IMR-90 (cell line): ENCODE data around the gene GALNT3. TPM values are rescaled to one million over a fixed set of nuclear protein-coding genes. Genes with fewer than 3 reads are reported as not detected.

Experiments
- ATAC-seq: fragments of 200-7000 bp; cut with Tn5 transposase; 2 replicates; pipeline ENCODE4 v1.9.1; 2020; ENCODE audit warnings: low read depth, mild to moderate bottlenecking, moderate library complexity
- BruUV-seq: library from RNA; stranded (reverse); fragments of 400-500 nt; replicated peaks from 2 replicates; lab custom pipeline; 2021; lab: Mats Ljungman, UMichigan
- CTCF ChIA-PET: fragments of 300-600 bp; formaldehyde crosslinking; extraction: SDS; loops from one replicate; lab custom pipeline; 2021; ENCODE audit warnings: antibody characterized with exemption; lab: Yijun Ruan, JAX
- POLR2A ChIA-PET: fragments of 300-600 bp; sonication (Branson Sonifier 250); formaldehyde crosslinking; loops from one replicate; lab custom pipeline; 2022; ENCODE audit warnings: antibody characterized with exemption; ENCODE audit not compliant: unreplicated experiment; lab: Charles Lee
- DNase-seq: peaks from one replicate; pipeline ENCODE4 v3.0.0; 2013
- H2AFZ ChIP-seq: replicated peaks from 2 replicates; pipeline ENCODE3; 2013; ENCODE audit warnings: low read length, mild to moderate bottlenecking; ENCODE audit not compliant: poor library complexity
- H2AK5ac ChIP-seq: 2 replicates; pipeline ENCODE4 v1.6.1; 2013; ENCODE audit warnings: low read depth, low read length, inconsistent platforms
- H2AK9ac ChIP-seq: replicated peaks from 2 replicates; pipeline ENCODE3; 2013; ENCODE audit warnings: mild to moderate bottlenecking, low read depth, low read length, moderate library complexity; ENCODE audit not compliant: poor library complexity
- H2BK120ac ChIP-seq: 2 replicates; pipeline ENCODE4 v1.6.1; 2013; ENCODE audit warnings: low read depth, low read length, inconsistent platforms
- H2BK15ac ChIP-seq: 3 replicates; pipeline ENCODE4 v1.6.1; 2013; ENCODE audit warnings: low read depth, low read length, inconsistent platforms
- H2BK20ac ChIP-seq: 2 replicates; pipeline ENCODE4 v1.6.1; 2013; ENCODE audit warnings: low read depth, mild to moderate bottlenecking, inconsistent platforms, low read length, moderate library complexity
- H2BK5ac ChIP-seq: 2 replicates; pipeline ENCODE4 v1.6.1; 2013; ENCODE audit warnings: mild to moderate bottlenecking, low read depth, low read length, inconsistent platforms; ENCODE audit not compliant: poor library complexity, severe bottlenecking
- H3K14ac ChIP-seq: replicated peaks from 2 replicates; pipeline ENCODE4 v1.6.1; 2013; ENCODE audit warnings: low read depth, low read length, inconsistent platforms
- H3K18ac ChIP-seq: 2 replicates; pipeline ENCODE4 v1.6.1; 2013; ENCODE audit warnings: low read depth, low read length, control low read depth
- H3K23ac ChIP-seq: 2 replicates; pipeline ENCODE4 v1.6.1; 2013; ENCODE audit warnings: low read depth, low read length, inconsistent platforms
- H3K27ac ChIP-seq: 2 replicates; pipeline ENCODE4 v1.5.1; 2013; ENCODE audit warnings: mild to moderate bottlenecking, control low read depth, low read length; ENCODE audit not compliant: insufficient read depth
- H3K27me3 ChIP-seq: 2 replicates; pipeline ENCODE4 v1.6.1; 2013; ENCODE audit warnings: low read length; ENCODE audit not compliant: control insufficient read depth, insufficient read depth
- H3K36me3 ChIP-seq: 2 replicates; pipeline ENCODE4 v1.6.1; 2013; ENCODE audit warnings: low read length, mixed read lengths; ENCODE audit not compliant: control insufficient read depth, insufficient read depth
- H3K4ac ChIP-seq: 2 replicates; pipeline ENCODE4 v1.6.1; 2013; ENCODE audit warnings: low read depth, low read length, inconsistent platforms
- H3K4me1 ChIP-seq: 2 replicates; pipeline ENCODE4 v1.6.1; 2013; ENCODE audit warnings: low read length, mixed read lengths; ENCODE audit not compliant: control insufficient read depth, insufficient read depth
- H3K4me2 ChIP-seq: 2 replicates; pipeline ENCODE4 v1.6.1; 2013; ENCODE audit warnings: low read depth, mild to moderate bottlenecking, control low read depth, low read length, moderate library complexity
- H3K4me3 ChIP-seq: 2 replicates; pipeline ENCODE4 v1.5.1; 2013; ENCODE audit warnings: low read depth, mild to moderate bottlenecking, control low read depth, low read length, moderate library complexity; ENCODE audit not compliant: insufficient read depth
- H3K56ac ChIP-seq: 2 replicates; pipeline ENCODE4 v1.6.1; 2013; ENCODE audit warnings: low read length, inconsistent platforms; ENCODE audit not compliant: insufficient read depth; ENCODE audit errors: extremely low read depth
- H3K79me1 ChIP-seq, 2 experiments: 2 replicates each; pipeline ENCODE4 v1.6.1; 2013; ENCODE audit warnings: low read length in 2 of 2, inconsistent platforms in 1 of 2, low read depth in 1 of 2
- H3K9ac ChIP-seq: 2 replicates; pipeline ENCODE4 v1.6.1; 2013; ENCODE audit warnings: low read depth, low read length, control low read depth
- H3K9me1 ChIP-seq: 2 replicates; pipeline ENCODE4 v1.6.1; 2013; ENCODE audit warnings: low read length, inconsistent platforms; ENCODE audit not compliant: insufficient read depth
- H3K9me3 ChIP-seq: 2 replicates; pipeline ENCODE4 v1.6.1; 2013; ENCODE audit warnings: low read length; ENCODE audit not compliant: control insufficient read depth, insufficient read depth
- H4K20me1 ChIP-seq: 2 replicates; pipeline ENCODE4 v1.6.1; 2013; ENCODE audit warnings: low read length, inconsistent platforms; ENCODE audit not compliant: insufficient read depth
- H4K5ac ChIP-seq: 2 replicates; pipeline ENCODE4 v1.6.1; 2013; ENCODE audit warnings: mild to moderate bottlenecking, low read depth, low read length, control low read depth
- H4K8ac ChIP-seq, 2 experiments: 2 replicates each; pipeline ENCODE4 v1.6.1; 2013; ENCODE audit warnings: low read depth in 2 of 2, low read length in 2 of 2, control low read depth in 1 of 2, inconsistent platforms in 1 of 2
- H4K91ac ChIP-seq: 2 replicates; pipeline ENCODE4 v1.6.1; 2013; ENCODE audit warnings: low read depth, low read length, inconsistent platforms; ENCODE audit not compliant: insufficient read depth
- CEBPB ChIP-seq: IDR thresholded peaks from 2 replicates; pipeline ENCODE4 v1.6.1; 2012; ENCODE audit warnings: low read depth, low read length, improper control_type of control experiment
- CHD1 ChIP-seq: IDR thresholded peaks from 2 replicates; pipeline ENCODE4 v1.6.1; 2012; ENCODE audit warnings: low read depth, low read length, improper control_type of control experiment
- FOS ChIP-seq: fragments of 150-350 bp; IDR thresholded peaks from 2 replicates; pipeline ENCODE4 v1.6.1; 2016; ENCODE audit warnings: low read depth, low read length
- MAZ ChIP-seq: IDR thresholded peaks from 2 replicates; pipeline ENCODE4 v1.6.1; 2012; ENCODE audit warnings: low read depth, mild to moderate bottlenecking, low read length, improper control_type of control experiment, moderate library complexity, borderline replicate concordance
- NFE2L2 ChIP-seq: fragments of 150-350 bp; IDR thresholded peaks from 2 replicates; pipeline ENCODE4 v1.6.1; 2016; ENCODE audit warnings: low read depth, mild to moderate bottlenecking, low read length
- RCOR1 ChIP-seq: IDR thresholded peaks from 2 replicates; pipeline ENCODE4 v1.6.1; 2012; ENCODE audit warnings: mild to moderate bottlenecking, low read length, improper control_type of control experiment; ENCODE audit not compliant: insufficient replicate concordance
- RFX5 ChIP-seq: IDR thresholded peaks from 2 replicates; pipeline ENCODE4 v1.8.0; 2012; ENCODE audit warnings: low read depth, mild to moderate bottlenecking, low read length, moderate library complexity
- WGBS, 2 experiments: methylation state at CpG; one replicate each; pipeline versions ENCODE4 v1.1.5 to v1.1.7; 2013; ENCODE audit warnings: missing lambda C conversion rate in 2 of 2; ENCODE audit not compliant: insufficient read length in 1 of 2; ENCODE audit errors: extremely low coverage in 2 of 2; 5-methylcytosine and 5-hydroxymethylcytosine counted together
- dilution Hi-C: fragments of 300-500 bp; cut with HindIII; formaldehyde crosslinking; loops from one replicate; pipeline ENCODE4 v1.14.3; 2018; ENCODE audit warnings: low sequenced_read_pairs; ENCODE audit not compliant: unreplicated experiment
- in situ Hi-C: fragments of 300-500 bp; cut with MboI; formaldehyde crosslinking; loops from 3 replicates; pipeline ENCODE4 v1.14.3; 2019; ENCODE audit warnings: low sequenced_read_pairs, inconsistent platforms, mixed read lengths
- intact Hi-C: fragments of 100-400 bp; cut with micrococcal nuclease; formaldehyde crosslinking; loops from 2 replicates; pipeline ENCODE4 v1.10.0; 2022
- polyA plus RNA-seq, 3 experiments: library from polyadenylated mRNA; depleted of rRNA; stranded (reverse); fragments of >200 nt; gene quantifications; 2 replicates each; pipeline ENCODE4 v1.2.3, GENCODE V29; 2012; ENCODE audit warnings: low replicate concordance in 1 of 3
- total RNA-seq: library from RNA; depleted of rRNA; stranded (reverse); fragments of >200 nt; gene quantifications from 2 replicates; pipeline ENCODE4 v1.2.3, GENCODE V29; 2012

The GALNT3 gene
- total and polyA plus RNA-seq, 2 of the 4 experiments (the other 2 are of a cell fraction): 1.1 to 2.0 TPM

GRCh38 chr2:165833156-165833555, 39.1 kb upstream of the GALNT3 start:
- CTCF ChIA-PET: no interaction called here
- Histone ChIP-seq H4K91ac (no peak overlapping the region), H2BK20ac (peak overlapping the region; percentile 27; the same call in 1 of the 2 replicates), H3K9ac (no peak overlapping the region), H3K9me1 (no peaks in the 10 kb centered on the region), H3K9me3 (no peaks in the 10 kb centered on the region), H4K5ac (no peak overlapping the region), H2AFZ (no peak overlapping the region), H3K4me3 (no peak overlapping the region), H4K8ac (no peak overlapping the region), H3K4me1 (peaks cover 2% of the 10 kb centered on the region), H3K4ac (no peak overlapping the region), H4K20me1 (no peaks in the 10 kb centered on the region), H2BK120ac (no peak overlapping the region), H3K36me3 (no peaks in the 10 kb centered on the region), H2AK5ac (no peak overlapping the region), H2BK15ac (no peak overlapping the region), H3K18ac (no peak overlapping the region), H3K27ac (no peak overlapping the region), H2AK9ac (no peak overlapping the region), H3K4me2 (no peak overlapping the region), H3K23ac (no peak overlapping the region), H2BK5ac (no peak overlapping the region), H3K79me1 (no peaks in the 10 kb centered on the region), H3K56ac (no peak overlapping the region), H3K14ac (no peak overlapping the region), H3K27me3 (no peaks in the 10 kb centered on the region)
- in situ Hi-C loops: no loop called here
- POLR2A ChIA-PET: no interaction called here
- WGBS, 2 experiments: 0% methylated on average over 1 of the region's 4 CpGs; no CpG with 5 or more reads in 1 of the 2 experiments
- TF ChIP-seq CHD1: no peak
- TF ChIP-seq NFE2L2: no peak
- no peak for TF ChIP-seq FOS
- TF ChIP-seq RFX5: no peak
- TF ChIP-seq MAZ: no peak
- TF ChIP-seq RCOR1: no peak
- TF ChIP-seq CEBPB: no peak
- dilution Hi-C loops: no loop called here
- ATAC-seq: peak; percentile 70
- intact Hi-C loops: no loop called here
- BruUV-seq: no TSS peak
- peak; percentile 78 for DNase-seq
